ENCODE results near the gene RBM24.

Gene RBM24

DNA sequence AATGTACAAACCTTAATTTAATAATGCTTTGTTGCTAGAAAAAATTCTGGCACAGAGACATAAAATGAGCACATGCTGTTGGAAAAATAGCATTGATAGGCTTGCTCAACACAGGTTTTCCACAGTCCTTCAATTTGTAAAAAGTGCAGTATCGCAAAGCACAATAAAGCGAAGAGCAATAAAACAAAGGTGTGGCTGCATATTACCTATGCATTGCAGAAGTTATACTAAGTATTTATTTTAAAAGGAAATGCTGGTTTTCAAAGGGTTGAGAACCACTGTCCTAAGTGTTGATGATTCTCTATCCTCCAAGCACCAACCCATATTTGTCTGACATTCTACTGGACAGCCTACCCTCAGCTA, 58.1 kb downstream of the RBM24 start:
- Histone ChIP-seq H3K27ac (no peak overlapping the region), H3K4me3 (no peak overlapping the region)
- TF ChIP-seq, protein P1, sequence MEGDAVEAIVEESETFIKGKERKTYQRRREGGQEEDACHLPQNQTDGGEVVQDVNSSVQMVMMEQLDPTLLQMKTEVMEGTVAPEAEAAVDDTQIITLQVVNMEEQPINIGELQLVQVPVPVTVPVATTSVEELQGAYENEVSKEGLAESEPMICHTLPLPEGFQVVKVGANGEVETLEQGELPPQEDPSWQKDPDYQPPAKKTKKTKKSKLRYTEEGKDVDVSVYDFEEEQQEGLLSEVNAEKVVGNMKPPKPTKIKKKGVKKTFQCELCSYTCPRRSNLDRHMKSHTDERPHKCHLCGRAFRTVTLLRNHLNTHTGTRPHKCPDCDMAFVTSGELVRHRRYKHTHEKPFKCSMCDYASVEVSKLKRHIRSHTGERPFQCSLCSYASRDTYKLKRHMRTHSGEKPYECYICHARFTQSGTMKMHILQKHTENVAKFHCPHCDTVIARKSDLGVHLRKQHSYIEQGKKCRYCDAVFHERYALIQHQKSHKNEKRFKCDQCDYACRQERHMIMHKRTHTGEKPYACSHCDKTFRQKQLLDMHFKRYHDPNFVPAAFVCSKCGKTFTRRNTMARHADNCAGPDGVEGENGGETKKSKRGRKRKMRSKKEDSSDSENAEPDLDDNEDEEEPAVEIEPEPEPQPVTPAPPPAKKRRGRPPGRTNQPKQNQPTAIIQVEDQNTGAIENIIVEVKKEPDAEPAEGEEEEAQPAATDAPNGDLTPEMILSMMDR (IDR thresholded peaks at IDR 0.05): no peak
- DNase-seq (ENCODE audit: low spot score): no peak

DNA sequence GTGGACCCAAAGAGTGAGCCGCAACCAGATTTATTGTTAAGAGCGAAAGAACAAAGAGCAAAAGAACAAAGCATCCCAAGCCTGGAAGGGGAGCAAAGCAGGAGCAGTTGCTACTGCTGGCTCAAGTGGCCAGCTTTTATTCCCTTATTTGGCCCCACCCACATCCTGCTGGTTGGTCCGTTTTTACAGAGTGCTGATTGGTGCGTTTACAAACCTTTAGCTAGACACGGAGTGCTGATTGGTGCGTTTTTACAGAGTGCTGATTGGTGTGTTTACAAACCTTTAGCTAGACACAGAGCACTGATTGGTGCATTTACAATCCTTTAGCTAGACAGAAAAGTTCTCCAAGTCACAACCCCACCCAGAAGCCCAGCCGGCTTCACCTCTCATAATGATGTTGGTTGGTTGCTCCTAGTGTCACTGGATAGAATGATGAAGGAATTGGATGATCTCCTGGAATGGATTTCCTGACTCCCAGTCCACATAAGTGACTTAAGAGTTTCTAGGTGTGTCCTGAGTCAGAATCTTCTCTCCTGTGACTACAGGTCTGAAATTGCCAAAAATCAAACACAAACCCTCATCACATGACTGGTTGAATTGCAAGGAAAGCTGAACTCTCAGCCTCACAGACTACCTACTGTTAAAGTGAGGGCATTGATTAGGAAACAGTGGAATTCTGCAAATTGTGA, 60.1 kb downstream of the RBM24 start:
- TF ChIP-seq, protein P1 (IDR thresholded peaks at IDR 0.05): no peak
- no peak overlapping the region for H3K4me3 ChIP-seq
- DNase-seq (ENCODE audit: low spot score): no peak
- no peak overlapping the region for H3K27ac ChIP-seq

DNA sequence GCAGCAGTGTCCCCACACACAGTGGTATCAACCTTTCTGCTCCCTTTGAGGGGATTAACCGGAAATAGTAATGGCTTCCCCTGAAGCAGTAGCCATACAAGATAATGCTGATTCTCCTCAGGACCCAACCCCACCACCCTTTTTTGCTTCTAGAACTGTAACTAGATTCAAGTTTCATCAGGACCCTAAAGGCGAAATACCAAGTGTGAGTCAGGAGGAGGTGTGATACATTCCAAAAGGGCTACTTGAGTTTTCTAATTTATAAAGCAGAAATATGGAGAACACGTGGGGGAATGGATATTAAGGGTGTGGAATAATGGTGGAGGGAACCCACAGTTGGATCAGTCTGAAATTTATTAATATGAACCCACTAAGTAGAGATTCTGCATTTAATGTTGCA, 60.7 kb downstream of the RBM24 start:
- H3K4me3 ChIP-seq: no peak overlapping the region
- TF ChIP-seq, protein P1 (IDR thresholded peaks at IDR 0.05): no peak
- DNase-seq (ENCODE audit: low spot score): no peak
- H3K27ac ChIP-seq: no peak overlapping the region

DNA sequence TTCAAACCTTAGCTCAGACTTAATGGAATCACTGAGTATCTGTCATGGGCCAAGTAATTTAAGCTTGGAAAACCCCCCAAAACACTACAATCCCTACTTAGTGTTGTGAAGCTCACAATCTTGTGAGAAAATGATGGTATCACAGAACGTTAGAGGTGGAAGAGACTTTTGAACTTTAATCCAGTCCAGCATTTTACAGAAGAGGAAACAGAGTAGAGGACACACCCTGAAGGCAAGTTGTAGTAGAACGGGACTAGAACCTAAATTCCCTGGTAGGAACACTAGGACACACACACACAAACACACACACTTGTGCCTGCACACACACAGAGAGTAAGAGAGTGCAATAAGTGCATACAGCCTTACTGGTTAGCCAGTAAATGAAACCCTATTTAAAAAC, 62.1 kb downstream of the RBM24 start:
- TF ChIP-seq, protein P1 (IDR thresholded peaks at IDR 0.05): no peak
- DNase-seq (ENCODE audit: low spot score): no peak
- no peak overlapping the region for H3K27ac ChIP-seq
- H3K4me3 ChIP-seq: no peak overlapping the region

Data from coronary artery (tissue), 2 donors.